Measurements from ENCODE around the gene CLDN9.

CLDN9 gene

GRCh38 chr16:2985462-2985861, 27.3 kb upstream of the CLDN9 start:
- no peaks in the 10 kb centered on the region for H3K36me3 ChIP-seq (ENCODE audit: control insufficient read depth in 2 of 2, insufficient read depth in 2 of 2, low read length in 2 of 2)
- no peak overlapping the region for H3K4me3 ChIP-seq (ENCODE audit: low read length in 2 of 2)
- H3K27ac ChIP-seq (ENCODE audit: low read length) = no peak overlapping the region
- H3K9ac ChIP-seq (ENCODE audit: low read length in 2 of 2) = no peak overlapping the region
- peaks cover 4 to 7% of the 10 kb centered on the region in 2 donors for H3K27me3 ChIP-seq (ENCODE audit: control insufficient read depth in 1 of 2, insufficient read depth in 2 of 2, low read length in 2 of 2)
- H3K9me3 ChIP-seq (ENCODE audit: control insufficient read depth in 2 of 2, low read length in 2 of 2) = no peaks in the 10 kb centered on the region
- H3K4me1 ChIP-seq (ENCODE audit: control insufficient read depth, insufficient read depth, low read length) = peaks cover 19% of the 10 kb centered on the region

- H3K4me3 ChIP-seq (ENCODE audit: low read length in 2 of 2) = no peak overlapping the region
- no peak overlapping the region for H3K27ac ChIP-seq (ENCODE audit: low read length)
- H3K27me3 ChIP-seq (ENCODE audit: control insufficient read depth in 1 of 2, insufficient read depth in 2 of 2, low read length in 2 of 2) = peaks cover 5 to 7% of the 10 kb centered on the region in 2 donors
- no peak overlapping the region for H3K9ac ChIP-seq (ENCODE audit: low read length in 2 of 2)
- peaks cover 16% of the 10 kb centered on the region for H3K4me1 ChIP-seq (ENCODE audit: control insufficient read depth, insufficient read depth, low read length)
- H3K36me3 ChIP-seq (ENCODE audit: control insufficient read depth in 2 of 2, insufficient read depth in 2 of 2, low read length in 2 of 2) = no peaks in the 10 kb centered on the region
- no peaks in the 10 kb centered on the region for H3K9me3 ChIP-seq (ENCODE audit: control insufficient read depth in 2 of 2, low read length in 2 of 2)
Observed at GRCh38 chr16:2985893-2986355, 26.8 kb upstream of the CLDN9 start.

- Histone ChIP-seq H3K27me3 (ENCODE audit: control insufficient read depth in 1 of 2, insufficient read depth in 2 of 2, low read length in 2 of 2) (peaks cover 5 to 7% of the 10 kb centered on the region in 2 donors), H3K4me3 (ENCODE audit: low read length in 2 of 2) (no peak overlapping the region), H3K9ac (ENCODE audit: low read length in 2 of 2) (no peak overlapping the region), H3K27ac (ENCODE audit: low read length) (no peak overlapping the region), H3K9me3 (ENCODE audit: control insufficient read depth in 2 of 2, low read length in 2 of 2) (no peaks in the 10 kb centered on the region), H3K36me3 (ENCODE audit: control insufficient read depth in 2 of 2, insufficient read depth in 2 of 2, low read length in 2 of 2) (no peaks in the 10 kb centered on the region), H3K4me1 (ENCODE audit: control insufficient read depth, insufficient read depth, low read length) (peaks cover 12% of the 10 kb centered on the region)
Observed at GRCh38 chr16:2986623-2987188, 26.0 kb upstream of the CLDN9 start.

DNA sequence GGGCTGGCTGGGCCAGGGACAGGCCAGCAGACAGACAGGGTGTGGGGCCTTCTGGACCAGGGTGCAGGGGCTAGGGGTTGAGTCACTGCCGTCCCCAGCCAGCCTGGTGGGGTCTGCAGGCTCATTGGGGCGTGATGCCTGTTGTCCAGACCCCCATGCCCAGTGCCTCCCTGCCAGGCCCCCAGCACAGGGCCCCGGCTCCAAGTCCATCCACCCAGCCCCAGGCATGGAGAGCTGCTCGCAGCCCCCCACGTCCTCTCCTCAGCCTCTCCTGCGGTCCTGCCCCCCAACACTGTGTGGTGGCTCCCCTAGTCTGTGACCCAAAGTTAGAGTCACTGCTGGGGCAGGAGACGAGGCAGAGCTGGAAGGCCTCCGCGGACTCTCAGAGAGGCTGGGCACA, 25.4 kb upstream of the CLDN9 start:
- no peaks in the 10 kb centered on the region for H3K9me3 ChIP-seq (ENCODE audit: control insufficient read depth in 2 of 2, low read length in 2 of 2)

GRCh38 chr16:2987833-2988232, 24.9 kb upstream of the CLDN9 start:
- Histone ChIP-seq H3K4me3 (ENCODE audit: low read length in 2 of 2) (no peak overlapping the region), H3K27ac (ENCODE audit: low read length) (no peak overlapping the region), H3K36me3 (ENCODE audit: control insufficient read depth in 2 of 2, insufficient read depth in 2 of 2, low read length in 2 of 2) (no peaks in the 10 kb centered on the region), H3K9ac (ENCODE audit: low read length in 2 of 2) (no peak overlapping the region), H3K27me3 (ENCODE audit: control insufficient read depth in 1 of 2, insufficient read depth in 2 of 2, low read length in 2 of 2) (peaks cover 5 to 7% of the 10 kb centered on the region in 2 donors), H3K9me3 (ENCODE audit: control insufficient read depth in 2 of 2, low read length in 2 of 2) (no peaks in the 10 kb centered on the region), H3K4me1 (ENCODE audit: control insufficient read depth, insufficient read depth, low read length) (peaks cover 12% of the 10 kb centered on the region)

More for the DNA sequence above, 25.4 kb upstream of the CLDN9 start:
- Histone ChIP-seq H3K27me3 (ENCODE audit: control insufficient read depth in 1 of 2, insufficient read depth in 2 of 2, low read length in 2 of 2) (peaks cover 5 to 7% of the 10 kb centered on the region in 2 donors), H3K27ac (ENCODE audit: low read length) (no peak overlapping the region), H3K9ac (ENCODE audit: low read length in 2 of 2) (no peak overlapping the region), H3K4me3 (ENCODE audit: low read length in 2 of 2) (no peak overlapping the region), H3K4me1 (ENCODE audit: control insufficient read depth, insufficient read depth, low read length) (peaks cover 12% of the 10 kb centered on the region), H3K36me3 (ENCODE audit: control insufficient read depth in 2 of 2, insufficient read depth in 2 of 2, low read length in 2 of 2) (no peaks in the 10 kb centered on the region)

- Histone ChIP-seq H3K4me1 (ENCODE audit: control insufficient read depth, insufficient read depth, low read length) (peaks cover 11% of the 10 kb centered on the region), H3K27me3 (ENCODE audit: control insufficient read depth in 1 of 2, insufficient read depth in 2 of 2, low read length in 2 of 2) (peaks cover 5 to 7% of the 10 kb centered on the region in 2 donors), H3K27ac (ENCODE audit: low read length) (no peak overlapping the region), H3K9ac (ENCODE audit: low read length in 2 of 2) (no peak overlapping the region), H3K4me3 (ENCODE audit: low read length in 2 of 2) (no peak overlapping the region), H3K36me3 (ENCODE audit: control insufficient read depth in 2 of 2, insufficient read depth in 2 of 2, low read length in 2 of 2) (no peaks in the 10 kb centered on the region), H3K9me3 (ENCODE audit: control insufficient read depth in 2 of 2, low read length in 2 of 2) (no peaks in the 10 kb centered on the region)
Observed at GRCh38 chr16:2988590-2989099, 24.1 kb upstream of the CLDN9 start.

DNA sequence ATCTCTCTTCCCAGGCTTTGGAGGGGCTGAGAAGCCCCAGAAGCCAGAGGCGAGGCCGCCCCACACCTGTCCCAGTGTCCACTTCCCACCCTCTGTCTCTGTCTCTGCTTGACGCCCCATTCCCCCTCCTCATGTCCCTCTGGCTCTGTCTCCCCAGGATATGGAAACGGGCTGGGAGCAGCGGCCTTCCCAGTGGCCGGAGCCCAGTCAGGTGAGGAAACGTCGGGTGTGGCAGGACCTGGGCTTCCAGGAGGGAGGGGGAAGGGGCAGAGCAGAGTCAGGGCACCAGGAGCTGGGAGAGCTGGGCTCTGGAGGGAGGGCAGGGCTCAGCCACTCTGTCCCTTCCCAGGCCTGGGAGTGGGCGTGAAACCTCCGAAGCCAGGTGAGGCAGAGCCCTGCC, 21.8 kb upstream of the CLDN9 start:
- H3K27me3 ChIP-seq (ENCODE audit: control insufficient read depth in 1 of 2, insufficient read depth in 2 of 2, low read length in 2 of 2) = peaks cover 5 to 6% of the 10 kb centered on the region in 2 donors
- no peak overlapping the region for H3K9ac ChIP-seq (ENCODE audit: low read length in 2 of 2)
- no peaks in the 10 kb centered on the region for H3K36me3 ChIP-seq (ENCODE audit: control insufficient read depth in 2 of 2, insufficient read depth in 2 of 2, low read length in 2 of 2)
- H3K27ac ChIP-seq (ENCODE audit: low read length) = no peak overlapping the region
- H3K9me3 ChIP-seq (ENCODE audit: control insufficient read depth in 2 of 2, low read length in 2 of 2) = no peaks in the 10 kb centered on the region
- no peaks in the 10 kb centered on the region for H3K4me1 ChIP-seq (ENCODE audit: control insufficient read depth, insufficient read depth, low read length)
- H3K4me3 ChIP-seq (ENCODE audit: low read length in 2 of 2) = no peak overlapping the region

DNA sequence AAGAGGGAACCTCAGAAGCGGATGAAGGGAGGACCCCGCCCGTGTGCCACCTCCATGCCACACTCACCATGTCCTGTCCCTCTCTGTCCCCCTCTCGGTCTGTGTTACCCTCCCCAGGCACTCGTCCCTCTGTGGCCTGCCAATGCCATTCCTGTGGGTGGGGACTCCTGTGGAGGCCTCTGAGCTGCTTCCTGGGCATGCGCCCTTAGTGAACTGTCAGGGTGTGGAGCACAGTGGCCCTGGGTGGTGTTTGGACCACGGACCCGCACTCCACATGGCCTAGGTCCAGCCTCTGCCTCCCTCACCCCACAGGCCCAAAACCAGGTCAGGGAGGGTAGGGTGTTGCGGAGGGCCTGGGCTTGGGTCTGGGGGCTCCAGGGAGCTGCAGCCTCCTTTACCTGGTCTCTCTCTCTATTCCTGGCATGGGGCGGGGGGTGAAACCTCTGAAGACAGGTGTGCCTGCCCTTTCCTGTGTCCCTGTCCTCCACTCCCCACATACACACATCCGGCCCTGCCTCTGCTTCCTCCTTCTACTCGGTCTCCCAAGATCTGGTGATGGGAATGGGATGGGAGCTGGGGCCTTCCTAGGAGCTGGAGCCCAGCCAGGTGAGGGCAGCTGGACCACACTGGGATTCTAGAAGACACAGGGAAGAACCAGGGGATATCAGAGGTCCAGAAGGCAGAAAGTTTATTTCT, 21.0 kb upstream of the CLDN9 start:
- H3K27ac ChIP-seq (ENCODE audit: low read length) = no peak overlapping the region
- no peaks in the 10 kb centered on the region for H3K4me1 ChIP-seq (ENCODE audit: control insufficient read depth, insufficient read depth, low read length)
- no peaks in the 10 kb centered on the region for H3K9me3 ChIP-seq (ENCODE audit: control insufficient read depth in 2 of 2, low read length in 2 of 2)
- H3K9ac ChIP-seq (ENCODE audit: low read length in 2 of 2) = no peak overlapping the region
- no peak overlapping the region for H3K4me3 ChIP-seq (ENCODE audit: low read length in 2 of 2)
- H3K27me3 ChIP-seq (ENCODE audit: control insufficient read depth in 1 of 2, insufficient read depth in 2 of 2, low read length in 2 of 2) = peaks cover 5 to 6% of the 10 kb centered on the region in 2 donors
- no peaks in the 10 kb centered on the region for H3K36me3 ChIP-seq (ENCODE audit: control insufficient read depth in 2 of 2, insufficient read depth in 2 of 2, low read length in 2 of 2)

- H3K4me3 ChIP-seq (ENCODE audit: low read length in 2 of 2) = no peak overlapping the region
- no peaks in the 10 kb centered on the region for H3K36me3 ChIP-seq (ENCODE audit: control insufficient read depth in 2 of 2, insufficient read depth in 2 of 2, low read length in 2 of 2)
- H3K27me3 ChIP-seq (ENCODE audit: control insufficient read depth in 1 of 2, insufficient read depth in 2 of 2, low read length in 2 of 2) = peaks cover 2 to 5% of the 10 kb centered on the region in 2 donors
Observed at GRCh38 chr16:2992383-2993081, 20.2 kb upstream of the CLDN9 start.

GRCh38 chr16:2996298-2996697, 16.4 kb upstream of the CLDN9 start:
- H3K27me3 ChIP-seq (ENCODE audit: control insufficient read depth in 1 of 2, insufficient read depth in 2 of 2, low read length in 2 of 2) = peaks cover 0 to 3% of the 10 kb centered on the region in 2 donors
- H3K9me3 ChIP-seq (ENCODE audit: control insufficient read depth in 2 of 2, low read length in 2 of 2) = no peaks in the 10 kb centered on the region

More at GRCh38 chr16:2992383-2993081, 20.2 kb upstream of the CLDN9 start:
- no peak overlapping the region for H3K9ac ChIP-seq (ENCODE audit: low read length in 2 of 2)
- no peak overlapping the region for H3K27ac ChIP-seq (ENCODE audit: low read length)
- no peaks in the 10 kb centered on the region for H3K9me3 ChIP-seq (ENCODE audit: control insufficient read depth in 2 of 2, low read length in 2 of 2)
- no peaks in the 10 kb centered on the region for H3K4me1 ChIP-seq (ENCODE audit: control insufficient read depth, insufficient read depth, low read length)

More at GRCh38 chr16:2996298-2996697, 16.4 kb upstream of the CLDN9 start:
- no peak overlapping the region for H3K27ac ChIP-seq (ENCODE audit: low read length)
- H3K4me1 ChIP-seq (ENCODE audit: control insufficient read depth, insufficient read depth, low read length) = no peaks in the 10 kb centered on the region
- H3K4me3 ChIP-seq (ENCODE audit: low read length in 2 of 2) = no peak overlapping the region
- H3K36me3 ChIP-seq (ENCODE audit: control insufficient read depth in 2 of 2, insufficient read depth in 2 of 2, low read length in 2 of 2) = no peaks in the 10 kb centered on the region
- no peak overlapping the region for H3K9ac ChIP-seq (ENCODE audit: low read length in 2 of 2)
